RWPE2 (cell line): Measurements from ENCODE around the gene TFCP2.

Source experiments
- ATAC-seq: fragments of 200-7000 bp; cut with Tn5 transposase; 3 replicates; pipeline ENCODE4 v1.9.1; 2021; ENCODE audit warnings: low read depth
- DNase-seq: peaks from one replicate; pipeline ENCODE4 v3.0.0-alpha.2; 2020; ENCODE audit warnings: low spot score
- H3K27ac ChIP-seq: fragments of 450-650 bp; 2 replicates; pipeline ENCODE4 v1.5.1; 2017; ENCODE audit warnings: mild to moderate bottlenecking; ENCODE audit not compliant: poor library complexity, severe bottlenecking
- H3K27me3 ChIP-seq: fragments of 250-450 bp; sonication (Bioruptor Pico); 2 replicates; pipeline ENCODE4 v1.5.1; 2021; ENCODE audit warnings: mild to moderate bottlenecking, moderate library complexity; ENCODE audit not compliant: insufficient read depth, poor library complexity, severe bottlenecking
- H3K36me3 ChIP-seq: fragments of 250-450 bp; sonication (Bioruptor Pico); 2 replicates; pipeline ENCODE4 v1.5.1; 2020; ENCODE audit warnings: low read depth, mild to moderate bottlenecking, moderate library complexity
- H3K4me1 ChIP-seq: fragments of 250-450 bp; sonication (Bioruptor Pico); 2 replicates; pipeline ENCODE4 v1.5.1; 2021; ENCODE audit warnings: mild to moderate bottlenecking, moderate library complexity; ENCODE audit not compliant: insufficient read depth, poor library complexity, severe bottlenecking
- H3K4me3 ChIP-seq: fragments of 250-450 bp; sonication (Bioruptor Pico); 2 replicates; pipeline ENCODE4 v1.5.1; 2021; ENCODE audit warnings: mild to moderate bottlenecking, moderate library complexity; ENCODE audit not compliant: severe bottlenecking
- H3K9me3 ChIP-seq: fragments of 250-450 bp; sonication (Bioruptor Pico); 2 replicates; pipeline ENCODE4 v1.5.1; 2021; ENCODE audit warnings: mild to moderate bottlenecking, moderate library complexity; ENCODE audit not compliant: severe bottlenecking
- TF ChIP-seq, protein P1 (sequence below): fragments of 450-650 bp; IDR thresholded peaks from one replicate; pipeline ENCODE4 v1.5.1; 2017; ENCODE audit warnings: mild to moderate bottlenecking, moderate library complexity; ENCODE audit not compliant: poor library complexity, severe bottlenecking

TFCP2 gene

DNA sequence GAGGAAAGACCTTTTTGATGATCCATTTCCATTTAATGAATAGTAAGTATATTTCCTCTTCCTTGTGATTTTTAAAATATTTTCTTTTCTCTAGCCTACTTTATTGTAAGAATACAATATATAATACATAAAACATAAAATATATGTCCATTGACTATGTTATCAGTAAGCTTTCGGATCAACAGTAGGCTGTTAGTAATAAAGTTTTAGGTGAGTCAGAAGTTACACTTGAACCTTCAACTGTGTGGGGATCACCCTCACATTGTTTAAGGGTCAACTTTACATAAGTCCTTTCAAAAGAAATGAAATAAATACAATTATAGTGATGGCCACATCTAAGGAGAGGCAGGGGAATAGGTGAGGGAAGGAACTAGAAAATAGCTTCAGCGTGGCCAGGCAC is 5.0 kb upstream of the TFCP2 start:
- Histone ChIP-seq H3K9me3 (no peaks in the 10 kb centered on the region), H3K27me3 (no peaks in the 10 kb centered on the region), H3K4me3 (no peak overlapping the region), H3K27ac (no peak overlapping the region), H3K4me1 (no peaks in the 10 kb centered on the region), H3K36me3 (no peaks in the 10 kb centered on the region)
- ATAC-seq, result no peak
- TF ChIP-seq, protein P1, sequence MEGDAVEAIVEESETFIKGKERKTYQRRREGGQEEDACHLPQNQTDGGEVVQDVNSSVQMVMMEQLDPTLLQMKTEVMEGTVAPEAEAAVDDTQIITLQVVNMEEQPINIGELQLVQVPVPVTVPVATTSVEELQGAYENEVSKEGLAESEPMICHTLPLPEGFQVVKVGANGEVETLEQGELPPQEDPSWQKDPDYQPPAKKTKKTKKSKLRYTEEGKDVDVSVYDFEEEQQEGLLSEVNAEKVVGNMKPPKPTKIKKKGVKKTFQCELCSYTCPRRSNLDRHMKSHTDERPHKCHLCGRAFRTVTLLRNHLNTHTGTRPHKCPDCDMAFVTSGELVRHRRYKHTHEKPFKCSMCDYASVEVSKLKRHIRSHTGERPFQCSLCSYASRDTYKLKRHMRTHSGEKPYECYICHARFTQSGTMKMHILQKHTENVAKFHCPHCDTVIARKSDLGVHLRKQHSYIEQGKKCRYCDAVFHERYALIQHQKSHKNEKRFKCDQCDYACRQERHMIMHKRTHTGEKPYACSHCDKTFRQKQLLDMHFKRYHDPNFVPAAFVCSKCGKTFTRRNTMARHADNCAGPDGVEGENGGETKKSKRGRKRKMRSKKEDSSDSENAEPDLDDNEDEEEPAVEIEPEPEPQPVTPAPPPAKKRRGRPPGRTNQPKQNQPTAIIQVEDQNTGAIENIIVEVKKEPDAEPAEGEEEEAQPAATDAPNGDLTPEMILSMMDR, result no peak
- no peak for DNase-seq

DNA sequence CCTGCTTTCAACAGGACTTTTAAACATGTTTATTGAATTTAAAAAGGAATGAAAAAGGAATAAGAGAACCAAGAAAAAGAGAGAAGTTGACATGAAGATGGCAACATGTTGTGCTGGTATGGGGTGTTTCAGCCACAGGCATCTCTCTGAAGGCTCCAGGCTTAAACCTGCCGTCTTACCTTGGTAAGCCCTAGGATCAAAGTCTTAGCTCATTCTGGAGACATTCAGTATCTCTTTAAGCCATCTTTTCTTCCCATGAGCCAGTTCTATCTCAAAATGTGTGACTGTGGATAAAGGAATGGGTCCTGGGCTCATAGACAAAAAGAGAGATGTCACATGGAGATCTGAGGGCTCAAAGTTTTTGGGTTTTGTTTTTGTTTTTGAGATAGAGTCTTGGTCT is 1.6 kb upstream of the TFCP2 start:
- TF ChIP-seq, protein P1, result no peak
- no peaks in the 10 kb centered on the region for H3K9me3 ChIP-seq
- no peak overlapping the region for H3K4me3 ChIP-seq
- ATAC-seq (no peak), DNase-seq (no peak)
- H3K27ac ChIP-seq, result no peak overlapping the region
- H3K36me3 ChIP-seq, result peaks cover 13% of the 10 kb centered on the region; the same call in 1 of the 2 replicates
- no peaks in the 10 kb centered on the region for H3K27me3 ChIP-seq
- H3K4me1 ChIP-seq, result peaks cover 13% of the 10 kb centered on the region

DNA sequence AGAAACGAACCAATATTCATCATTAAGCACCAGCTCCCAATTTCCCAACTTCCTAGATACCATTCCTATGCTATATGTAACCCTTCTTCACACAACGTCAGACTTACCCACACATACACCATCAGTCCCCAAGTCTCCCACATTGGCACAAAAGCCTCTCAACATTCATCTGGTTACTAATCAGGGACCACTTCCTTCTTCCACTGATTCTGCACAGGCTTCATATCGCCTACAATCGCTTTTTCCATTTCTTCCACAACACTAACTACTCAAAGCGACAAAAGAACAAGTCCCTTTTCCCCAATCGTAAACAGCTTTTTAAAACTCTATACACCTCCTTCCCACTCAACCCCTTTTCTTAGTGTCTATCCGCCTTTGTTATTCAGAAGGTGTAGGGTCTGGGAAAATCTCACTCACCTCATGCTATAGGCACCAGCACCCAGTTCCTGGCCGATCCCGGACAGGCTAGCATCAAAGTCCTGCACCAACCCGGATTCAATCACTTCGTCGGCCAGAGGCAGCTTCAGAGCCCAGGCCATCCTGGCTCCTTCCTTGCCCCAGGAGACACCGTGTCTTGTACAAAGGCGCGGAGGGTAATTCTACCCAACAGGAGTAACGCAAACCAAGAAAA is 936 bp downstream of the TFCP2 start:
- peaks cover 13% of the 10 kb centered on the region for H3K4me1 ChIP-seq
- ATAC-seq, result peak; percentile 23
- H3K36me3 ChIP-seq, result peaks cover 18% of the 10 kb centered on the region; the same call in 1 of the 2 replicates
- DNase-seq, result no peak
- peak overlapping the region; percentile 66 for H3K4me3 ChIP-seq
- no peaks in the 10 kb centered on the region for H3K9me3 ChIP-seq
- H3K27ac ChIP-seq, result peak overlapping the region; percentile 75
- no peaks in the 10 kb centered on the region for H3K27me3 ChIP-seq
- TF ChIP-seq, protein P1, result no peak

DNA sequence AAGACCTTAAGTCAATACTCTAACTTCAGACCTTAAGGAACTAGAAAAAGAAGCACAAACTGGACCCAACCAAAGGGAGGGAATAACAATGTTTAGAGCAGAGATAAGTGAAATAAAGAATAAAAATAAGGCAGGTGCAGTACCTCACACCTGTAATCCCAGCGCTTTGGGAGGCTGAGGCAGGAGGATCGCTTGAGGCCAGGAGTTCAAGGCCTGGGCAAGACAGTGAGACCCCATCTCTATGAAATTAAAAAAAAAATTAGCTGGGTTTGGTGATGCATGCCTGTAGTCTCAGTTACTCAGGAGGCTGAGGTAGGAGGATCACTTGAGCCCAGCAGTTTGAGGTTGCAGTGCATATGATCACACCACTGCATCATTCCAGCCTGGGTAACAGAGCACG is 9.1 kb downstream of the TFCP2 start:
- no peak for DNase-seq
- no peaks in the 10 kb centered on the region for H3K27me3 ChIP-seq

DNA sequence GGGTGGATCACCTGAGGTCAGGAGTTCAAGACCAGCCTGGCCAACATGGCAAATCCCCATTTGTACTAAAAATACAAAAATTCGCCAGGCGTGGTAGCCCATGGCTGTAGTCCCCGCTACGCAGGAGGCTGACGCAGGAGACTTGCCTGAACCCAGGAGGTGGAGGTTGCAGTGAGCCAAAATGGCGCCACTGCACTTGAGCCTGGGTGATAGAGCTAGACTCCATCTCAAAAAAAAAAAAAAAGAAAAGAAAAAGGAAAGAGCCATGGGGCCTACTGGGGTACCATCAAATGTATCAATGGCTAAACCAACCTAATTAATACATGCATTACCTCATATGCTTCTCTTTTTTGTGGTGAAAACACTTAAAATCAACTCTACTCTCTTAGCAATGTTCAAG is 10.7 kb downstream of the TFCP2 start:
- TF ChIP-seq, protein P1, result no peak
- H3K4me1 ChIP-seq, result no peaks in the 10 kb centered on the region
- H3K27me3 ChIP-seq, result no peaks in the 10 kb centered on the region
- no peaks in the 10 kb centered on the region for H3K9me3 ChIP-seq
- H3K36me3 ChIP-seq, result peaks cover 14% of the 10 kb centered on the region; the same call in 1 of the 2 replicates
- H3K27ac ChIP-seq, result no peak overlapping the region
- no peak overlapping the region for H3K4me3 ChIP-seq
- DNase-seq, result no peak
- ATAC-seq, result no peak

More for the DNA sequence above, 9.1 kb downstream of the TFCP2 start:
- ATAC-seq, result no peak
- H3K4me3 ChIP-seq, result no peak overlapping the region
- no peak overlapping the region for H3K27ac ChIP-seq
- TF ChIP-seq, protein P1, result no peak
- H3K4me1 ChIP-seq, result no peaks in the 10 kb centered on the region
- peaks cover 17% of the 10 kb centered on the region; the same call in 1 of the 2 replicates for H3K36me3 ChIP-seq
- H3K9me3 ChIP-seq, result no peaks in the 10 kb centered on the region
